K562 treated with DMSO at 1 percent for 24 hours (cell line): ENCODE data around the gene DNAJC11. TPM values are rescaled to one million over a fixed set of nuclear protein-coding genes. Genes with fewer than 3 reads are reported as not detected.

Experiments used
- total RNA-seq: library from RNA; unstranded; fragments of 300-600 nt; gene quantifications from 2 replicates; pipeline ENCODE4 v1.2.3, GENCODE V29; 2022; ENCODE audit warnings: low read depth; ENCODE audit not compliant: insufficient read depth

The DNAJC11 gene
- 31.7 and 38.1 TPM in 2 replicates for total RNA-seq

DNA sequence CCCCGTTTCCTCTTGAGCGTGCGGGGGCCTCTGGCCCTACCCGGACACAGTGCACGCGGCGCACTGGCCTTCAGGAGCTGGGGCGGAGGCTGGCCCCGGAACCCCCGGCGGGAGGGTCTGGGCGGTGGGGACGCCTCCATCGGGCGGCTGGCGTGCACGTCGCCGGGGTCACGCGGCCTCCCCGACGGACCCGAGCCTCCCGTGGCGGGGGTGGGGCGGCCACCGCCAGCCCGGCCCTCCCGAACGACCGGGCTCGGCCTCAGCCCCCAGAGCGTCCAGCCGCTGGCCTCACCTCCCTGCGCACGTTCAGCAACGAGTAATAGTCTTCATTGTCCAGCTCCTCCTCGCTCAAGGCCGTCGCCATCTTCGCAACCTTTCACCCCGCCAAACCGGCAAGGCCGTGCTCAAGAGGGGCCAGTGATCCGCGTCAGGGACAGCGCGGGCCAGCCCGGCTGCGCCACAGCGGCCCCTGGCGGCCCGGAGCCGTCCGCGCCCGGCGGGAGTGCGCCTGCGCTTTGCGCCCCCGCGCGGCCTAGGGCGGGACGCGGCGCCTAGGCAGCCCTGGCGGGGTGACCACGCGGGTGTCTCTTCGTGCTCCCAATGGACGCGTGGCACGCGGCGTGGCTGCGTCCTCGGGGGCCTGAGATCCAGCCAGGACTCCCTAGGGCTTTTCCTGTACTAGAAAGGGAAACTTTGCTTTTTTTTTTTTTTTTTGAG is at the start of gene DNAJC11:
TSS of gene DNAJC11 (minus strand) at position 380 of the 717 bp plus-strand sequence. CDS start at position 364, 16 bp downstream.

DNA sequence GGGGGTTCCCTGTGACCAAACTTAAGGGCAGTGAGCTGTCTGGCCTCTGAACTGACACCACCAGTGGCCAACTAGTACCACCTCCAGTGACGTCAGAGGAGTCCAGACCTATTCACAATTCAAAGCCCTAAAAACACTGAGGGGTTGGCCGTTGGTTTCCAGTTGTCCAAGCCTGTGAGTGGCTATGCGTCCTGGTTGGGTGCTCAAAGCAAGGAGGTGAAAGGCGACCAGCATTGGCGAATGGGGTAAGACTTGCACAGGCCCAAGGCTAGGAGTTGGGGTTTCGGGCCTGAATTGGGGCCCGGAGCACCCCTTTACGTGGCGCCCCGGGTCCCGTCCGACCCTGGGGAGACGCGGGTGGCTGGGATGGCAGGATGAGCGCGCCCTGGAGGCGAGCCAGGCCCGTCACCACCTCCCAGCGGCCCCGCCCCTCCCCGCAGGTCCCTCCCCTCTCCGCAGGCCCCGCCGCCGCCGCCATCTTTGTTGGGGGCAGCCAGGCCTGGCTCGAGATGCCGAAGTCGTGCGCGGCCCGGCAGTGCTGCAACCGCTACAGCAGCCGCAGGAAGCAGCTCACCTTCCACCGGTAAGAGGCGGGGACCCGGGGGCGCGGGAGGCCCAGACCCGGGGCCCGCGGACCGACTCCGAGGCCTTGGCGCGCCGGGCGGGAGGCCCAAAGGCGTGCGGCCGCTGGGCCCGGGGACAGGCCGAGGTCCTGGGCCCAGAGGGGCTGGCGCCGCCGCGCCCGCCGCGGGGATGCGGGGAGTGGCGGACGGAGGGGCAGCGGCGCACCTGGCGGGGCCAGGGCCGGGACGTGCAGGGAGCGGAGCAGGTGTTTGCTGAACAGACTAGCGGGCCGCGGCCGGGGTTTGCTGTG is 76.7 kb downstream of the DNAJC11 start, which contains the start of gene THAP3:
TSS of gene THAP3 (plus strand) at position 159 of the 874 bp plus-strand sequence. CDS start at position 510, 351 bp downstream.

DNA sequence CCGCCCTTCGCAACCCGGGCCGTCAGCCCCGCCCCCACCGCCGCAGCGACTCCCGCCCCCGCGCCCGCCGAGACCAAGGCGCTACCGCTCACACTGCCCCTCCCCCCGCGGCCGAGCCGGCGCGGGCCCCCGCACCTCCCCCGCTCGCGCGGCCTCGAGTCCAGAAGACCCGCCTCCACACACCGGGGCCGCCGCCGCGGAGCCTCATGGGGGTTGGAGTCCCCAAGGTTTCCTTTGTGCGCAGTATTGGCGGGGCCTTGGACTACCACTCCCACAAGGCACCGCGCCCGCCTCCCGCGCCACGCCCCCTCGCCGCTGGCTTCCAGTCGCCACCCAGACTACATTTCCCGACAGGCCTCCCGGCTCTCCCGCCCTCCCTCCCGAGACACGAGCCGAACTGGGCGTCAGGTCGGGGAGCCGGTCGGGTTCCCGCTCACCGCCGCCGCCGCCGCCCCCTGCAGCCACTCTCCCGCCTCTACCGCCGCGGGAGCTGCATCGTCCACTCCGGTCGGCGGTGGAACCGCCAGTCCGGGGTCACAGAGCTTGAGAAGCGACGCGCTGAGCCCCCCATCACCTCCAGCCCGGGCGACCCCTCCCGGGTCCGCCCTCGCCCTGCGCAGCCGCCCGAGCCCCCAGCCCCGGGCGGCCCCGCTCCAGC is 88.1 kb downstream of the DNAJC11 start, which contains the start of gene PHF13:
TSS of gene PHF13 (plus strand) at position 371 of the 658 bp plus-strand sequence. CDS start 336 bp downstream, outside the sequence.

GRCh38 chr1:6602669-6603237 is 98.9 kb downstream of the DNAJC11 start, which contains the start of gene KLHL21:
TSS of gene KLHL21 (minus strand) at chr1:6602869. CDS start at chr1:6602817, 52 bp downstream.

Other genes with a start within 250 kb of the DNAJC11 start
- 1.1 TPM in 1 of 2 replicates, not detected in the other for gene TNFRSF25, start 235.6 kb downstream of the DNAJC11 start, total RNA-seq
- gene PLEKHG5, start 210.1 kb downstream of the DNAJC11 start, total RNA-seq = 0.09 TPM in 1 of 2 replicates, not detected in the other
- gene NOL9, start 147.3 kb downstream of the DNAJC11 start, total RNA-seq = 8.0 and 12.9 TPM in 2 replicates
- 0.29 and 0.52 TPM in 2 replicates for gene TAS1R1, start 146.5 kb downstream of the DNAJC11 start, total RNA-seq
- gene ZBTB48, start 121.8 kb downstream of the DNAJC11 start, total RNA-seq = 79.8 and 80.2 TPM in 2 replicates
- 91.9 and 95.6 TPM in 2 replicates for gene KLHL21, start 98.9 kb downstream of the DNAJC11 start, total RNA-seq
- 22.4 and 24.6 TPM in 2 replicates for gene PHF13, start 88.1 kb downstream of the DNAJC11 start, total RNA-seq
- 39.9 and 42.9 TPM in 2 replicates for gene THAP3, start 76.9 kb downstream of the DNAJC11 start, total RNA-seq
- 88.0 and 94.9 TPM in 2 replicates for gene CAMTA1, start 83.6 kb upstream of the DNAJC11 start, total RNA-seq